Measurements from ENCODE around the gene EXD3.

EXD3 gene

GRCh38 chr9:137278721-137279711 is 143.9 kb downstream of the EXD3 start:
- no peak for DNase-seq

GRCh38 chr9:137278061-137278701 is 144.8 kb downstream of the EXD3 start:
- DNase-seq: no peak

- DNase-seq: peak; percentile 34
Measured at GRCh38 chr9:137277329-137278041, 145.5 kb downstream of the EXD3 start, which contains the start of gene TOR4A. Gene TOR4A, plus strand, starts transcription at chr9:137277726. Its CDS starts 964 bp downstream, at chr9:137278690.

GRCh38 chr9:137276473-137277328 is 146.3 kb downstream of the EXD3 start:
- DNase-seq: no peak

- no peak for DNase-seq
Measured at GRCh38 chr9:137275588-137276472, 147.1 kb downstream of the EXD3 start.

GRCh38 chr9:137275203-137275587 is 147.8 kb downstream of the EXD3 start:
- DNase-seq: no peak

GRCh38 chr9:137273611-137274320 is 149.2 kb downstream of the EXD3 start:
- no peak for DNase-seq

- no peak for DNase-seq
Measured at GRCh38 chr9:137273095-137273490, 149.9 kb downstream of the EXD3 start.

- no peak for DNase-seq
Measured at GRCh38 chr9:137272241-137273094, 150.5 kb downstream of the EXD3 start.

- no peak for DNase-seq
Measured at GRCh38 chr9:137271696-137272076, 151.3 kb downstream of the EXD3 start.

GRCh38 chr9:137270929-137271695 is 151.8 kb downstream of the EXD3 start:
- peak; percentile 30 for DNase-seq

- DNase-seq: no peak
Measured at GRCh38 chr9:137269231-137269772, 153.7 kb downstream of the EXD3 start.

- DNase-seq: no peak
Measured at GRCh38 chr9:137268538-137269201, 154.3 kb downstream of the EXD3 start.

GRCh38 chr9:137267933-137268355 is 155.0 kb downstream of the EXD3 start:
- DNase-seq: no peak

- no peak for DNase-seq
Measured at GRCh38 chr9:137266585-137267453, 156.1 kb downstream of the EXD3 start.

- DNase-seq: no peak
Measured at GRCh38 chr9:137266162-137266527, 156.8 kb downstream of the EXD3 start.

All from CD4-positive, alpha-beta T cell treated with Interleukin-10 for 1 hour (primary cell).